Thyroid gland (tissue), 4 donors: ENCODE measurements around the gene PKNOX2. TPM values are rescaled to one million over a fixed set of nuclear protein-coding genes. Genes with fewer than 3 reads are reported as not detected.

Source experiments
- DNase-seq, 2 donors: peaks; one replicate each; pipeline ENCODE4 v3.0.0-alpha.2; 2019
- H3K27ac ChIP-seq, 3 donors: fragments of 200-600 bp; sonication (generic); 1 replicate in 2 of 3; 2 replicates in 1 of 3; pipeline ENCODE4 v1.5.1; 2016 to 2019; ENCODE audit warnings: mild to moderate bottlenecking in 1 of 3, moderate library complexity in 1 of 3
- H3K27me3 ChIP-seq: fragments of 200-600 bp; sonication (generic); one replicate; pipeline ENCODE4 v1.5.1; 2019
- H3K36me3 ChIP-seq, 2 donors: fragments of 200-600 bp; sonication (generic); one replicate each; pipeline ENCODE4 v1.5.1; 2016 to 2019
- H3K4me1 ChIP-seq, 2 donors: fragments of 200-600 bp; sonication (generic); one replicate each; pipeline ENCODE4 v1.5.1; 2017 to 2019
- H3K4me3 ChIP-seq, 3 donors: fragments of 200-600 bp; sonication (generic); replicated peaks in 1 of 3; 1 replicate in 2 of 3; 2 replicates in 1 of 3; pipeline ENCODE4 v1.5.1; 2016; ENCODE audit warnings: mild to moderate bottlenecking in 1 of 3
- H3K9me3 ChIP-seq: fragments of 200-600 bp; sonication (generic); one replicate; pipeline ENCODE4 v1.5.1; 2017
- CTCF ChIP-seq, 6 experiments: fragments of 200-600 bp in 3 of 6; fragments of 450-650 bp in 3 of 6; sonication (generic) in 3 of 6; IDR thresholded peaks; one replicate each; pipeline ENCODE4 v1.5.1; 2016 to 2019; ENCODE audit warnings: antibody characterized with exemption in 6 of 6, mild to moderate bottlenecking in 2 of 6, inconsistent platforms in 1 of 6, moderate library complexity in 1 of 6
- POLR2A ChIP-seq, 2 donors: fragments of 450-650 bp; IDR thresholded peaks; one replicate each; pipeline ENCODE4 v1.6.1; 2017; ENCODE audit warnings: antibody characterized with exemption in 2 of 2, mild to moderate bottlenecking in 2 of 2, moderate library complexity in 1 of 2
- WGBS, 2 donors: methylation state at CpG; one replicate each; pipeline ENCODE4 v1.1.5; 2017; 5-methylcytosine and 5-hydroxymethylcytosine counted together
- intact Hi-C: fragments of 100-400 bp; cut with DNase I; formaldehyde crosslinking; loops from one replicate; pipeline ENCODE4 v1.15.1; 2023
- total RNA-seq, 4 donors: library from RNA; depleted of rRNA; stranded (reverse); fragments of >200 nt; gene quantifications; one replicate each; pipeline ENCODE4 v1.2.3, GENCODE V29; 2016

Gene PKNOX2
- total RNA-seq, 4 donors from 2014 or later = 6.3 to 28.0 (median 18.7) TPM

- no peak overlapping the region for H3K4me3 ChIP-seq
- no peaks in the 10 kb centered on the region for H3K27me3 ChIP-seq
- no peaks in the 10 kb centered on the region for H3K9me3 ChIP-seq
- DNase-seq = no peak
- peaks cover 0 to 3% of the 10 kb centered on the region in 2 donors for H3K4me1 ChIP-seq
- no peak for TF ChIP-seq POLR2A (IDR thresholded peaks at IDR 0.05)
- TF ChIP-seq CTCF (IDR thresholded peaks at IDR 0.05) = no peak
- H3K36me3 ChIP-seq = peaks cover 8 to 12% of the 10 kb centered on the region in 2 donors
- 87 to 91% methylated on average over 12 of the region's 12 CpGs for WGBS, 2 donors
- H3K27ac ChIP-seq = no peak overlapping the region
- intact Hi-C loops = no loop called here
Observed at GRCh38 chr11:125398994-125399640, 234.6 kb downstream of the PKNOX2 start.

- Histone ChIP-seq H3K27ac (no peak overlapping the region), H3K9me3 (no peaks in the 10 kb centered on the region), H3K27me3 (no peaks in the 10 kb centered on the region), H3K4me3 (no peak overlapping the region), H3K4me1 (no peaks in the 10 kb centered on the region), H3K36me3 (peaks cover 8 to 12% of the 10 kb centered on the region in 2 donors)
- DNase-seq = no peak
- WGBS, 2 donors = 90 to 93% methylated on average over 6 of the region's 6 CpGs
- TF ChIP-seq POLR2A (IDR thresholded peaks at IDR 0.05) (no peak), CTCF (IDR thresholded peaks at IDR 0.05) (no peak)
- intact Hi-C loops = loop anchor here (5.0 kb wide), 1 partner anchor 48 kb away; no protein-coding TSS in a partner anchor
Observed at GRCh38 chr11:125399945-125400344, 235.4 kb downstream of the PKNOX2 start.

GRCh38 chr11:125401235-125401634, 236.7 kb downstream of the PKNOX2 start:
- no peak overlapping the region for H3K27ac ChIP-seq
- no peak for DNase-seq

GRCh38 chr11:125401746-125402145, 237.2 kb downstream of the PKNOX2 start:
- no peak for DNase-seq
- H3K36me3 ChIP-seq = peaks cover 8 to 12% of the 10 kb centered on the region in 2 donors
- no peaks in the 10 kb centered on the region for H3K27me3 ChIP-seq
- intact Hi-C loops = loop anchor here (5.0 kb wide), 1 partner anchor 49 kb away; no protein-coding TSS in a partner anchor
- 86 to 94% methylated on average over 11 of the region's 11 CpGs for WGBS, 2 donors
- no peak overlapping the region for H3K27ac ChIP-seq
- TF ChIP-seq POLR2A (IDR thresholded peaks at IDR 0.05) (no peak), CTCF (IDR thresholded peaks at IDR 0.05) (no peak)
- H3K4me3 ChIP-seq = no peak overlapping the region
- H3K9me3 ChIP-seq = no peaks in the 10 kb centered on the region
- no peaks in the 10 kb centered on the region for H3K4me1 ChIP-seq

More at GRCh38 chr11:125401235-125401634, 236.7 kb downstream of the PKNOX2 start:
- peaks cover 8 to 12% of the 10 kb centered on the region in 2 donors for H3K36me3 ChIP-seq
- no peaks in the 10 kb centered on the region for H3K4me1 ChIP-seq
- no peaks in the 10 kb centered on the region for H3K9me3 ChIP-seq
- no peak overlapping the region for H3K4me3 ChIP-seq
- WGBS, 2 donors = 88 to 90% methylated on average over 12 of the region's 12 CpGs
- intact Hi-C loops = loop anchor here (5.0 kb wide), 1 partner anchor 49 kb away; no protein-coding TSS in a partner anchor
- TF ChIP-seq CTCF (IDR thresholded peaks at IDR 0.05) = no peak
- no peak for TF ChIP-seq POLR2A (IDR thresholded peaks at IDR 0.05)
- H3K27me3 ChIP-seq = no peaks in the 10 kb centered on the region

GRCh38 chr11:125402435-125402834, 237.9 kb downstream of the PKNOX2 start:
- H3K4me1 ChIP-seq = no peaks in the 10 kb centered on the region
- 56 to 81% methylated on average over 2 of the region's 2 CpGs for WGBS, 2 donors
- no peaks in the 10 kb centered on the region for H3K9me3 ChIP-seq
- intact Hi-C loops = loop anchor here (5.0 kb wide), 1 partner anchor 50 kb away; no protein-coding TSS in a partner anchor
- H3K36me3 ChIP-seq = peaks cover 8 to 12% of the 10 kb centered on the region in 2 donors
- H3K27ac ChIP-seq = no peak overlapping the region
- DNase-seq = no peak
- no peak for TF ChIP-seq CTCF (IDR thresholded peaks at IDR 0.05)
- TF ChIP-seq POLR2A (IDR thresholded peaks at IDR 0.05) = no peak
- H3K4me3 ChIP-seq = no peak overlapping the region
- H3K27me3 ChIP-seq = no peaks in the 10 kb centered on the region
